Activated gamma-delta T cell (primary cell): Measurements from ENCODE around the gene SMARCA2.

Source experiments
- DNase-seq: peaks from one replicate; lab custom pipeline; 2025; lab: John Stamatoyannopoulos, UW
- total RNA-seq, 2 donors: gene quantifications; one replicate each; lab custom pipeline; 2026; lab: John Stamatoyannopoulos, UW

The SMARCA2 gene
- total RNA-seq: 273 to 287 reads per million in 2 donors

GRCh38 chr9:2014696-2015580, at the start of gene SMARCA2:
SMARCA2 (plus strand) TSS chr9:2015347; CDS start chr9:2029023, 13,676 bp downstream.
- peak; percentile 97 for DNase-seq

DNA sequence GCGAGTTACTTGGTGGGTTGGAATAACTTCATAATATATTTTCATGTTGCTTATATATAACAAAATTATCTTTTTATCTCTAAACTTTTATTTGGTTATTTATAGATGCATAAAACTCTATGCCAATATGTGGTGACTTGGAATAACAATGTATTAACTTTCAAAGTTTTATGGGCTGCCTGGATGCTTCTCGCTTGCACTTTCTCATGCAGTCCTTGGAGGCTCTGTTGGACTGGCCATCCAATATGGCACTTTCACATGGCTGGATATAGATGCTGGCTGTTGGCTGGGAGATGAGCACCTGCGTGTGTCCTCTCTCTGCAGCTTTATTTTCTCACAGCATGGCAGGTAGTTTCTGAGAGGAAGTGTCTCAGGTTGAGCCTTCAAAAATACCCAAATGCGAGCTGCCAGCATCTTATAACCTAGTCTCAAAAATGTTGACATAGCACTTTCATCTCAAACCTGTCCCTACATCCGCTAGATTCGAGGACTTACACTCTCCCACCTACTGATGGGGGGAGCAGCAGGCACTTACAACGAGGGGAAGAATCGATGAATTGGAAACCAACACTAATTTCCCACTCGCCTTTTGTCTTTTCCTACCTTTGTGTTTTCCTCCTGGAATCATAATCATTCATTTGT, 48.3 kb upstream of the SMARCA2 start:
- no peak for DNase-seq

DNA sequence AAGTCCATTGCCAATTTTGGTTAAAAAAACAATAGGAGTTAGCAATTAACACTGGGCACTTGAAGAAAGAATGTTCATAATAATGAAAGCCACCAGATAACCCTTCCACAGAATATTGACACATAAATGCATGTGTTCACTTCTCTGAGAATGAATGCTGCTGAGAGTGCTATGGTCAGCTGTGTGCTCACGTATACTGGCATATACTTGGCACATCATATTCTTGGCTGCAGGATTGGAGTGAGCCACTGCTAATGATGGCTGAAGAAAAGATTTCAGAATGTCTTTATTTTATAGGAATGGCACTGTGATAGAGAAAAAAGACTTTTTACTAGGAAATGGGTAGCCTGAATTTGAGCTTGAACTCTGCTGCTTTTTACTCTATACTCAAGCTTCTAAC, 46.0 kb upstream of the SMARCA2 start:
- DNase-seq: no peak

GRCh38 chr9:1969898-1970297, 45.2 kb upstream of the SMARCA2 start:
- no peak for DNase-seq

DNA sequence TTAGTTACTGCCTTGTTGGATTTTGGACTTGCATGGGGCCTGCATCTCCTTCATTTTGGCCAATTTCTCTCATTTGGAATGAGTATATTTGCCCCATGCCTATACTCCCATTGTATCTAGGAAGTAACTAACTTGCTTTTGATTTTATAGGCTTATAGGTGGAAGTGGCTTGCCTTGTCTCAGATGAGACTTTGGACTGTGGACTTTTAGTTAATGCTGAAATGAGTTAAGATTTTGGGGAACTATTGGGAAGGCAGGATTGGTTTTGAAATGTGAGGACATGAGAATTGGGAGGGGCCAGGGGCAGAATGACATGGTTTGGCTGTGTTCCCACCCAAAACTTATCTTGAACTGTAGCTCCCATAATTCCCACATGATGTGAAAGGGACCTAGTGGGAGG, 42.5 kb upstream of the SMARCA2 start:
- DNase-seq: no peak

- no peak for DNase-seq
Measured at GRCh38 chr9:1977026-1977425, 38.1 kb upstream of the SMARCA2 start.

GRCh38 chr9:1978941-1979340, 36.2 kb upstream of the SMARCA2 start:
- no peak for DNase-seq

GRCh38 chr9:1979741-1980367, 35.3 kb upstream of the SMARCA2 start:
- DNase-seq: no peak

GRCh38 chr9:1980387-1980786, 34.8 kb upstream of the SMARCA2 start:
- no peak for DNase-seq

GRCh38 chr9:1982074-1982473, 33.1 kb upstream of the SMARCA2 start:
- no peak for DNase-seq

GRCh38 chr9:1986341-1986740, 28.8 kb upstream of the SMARCA2 start:
- DNase-seq: no peak

- no peak for DNase-seq
Measured at GRCh38 chr9:1989500-1989899, 25.6 kb upstream of the SMARCA2 start.

- no peak for DNase-seq
Measured at GRCh38 chr9:1994180-1994579, 21.0 kb upstream of the SMARCA2 start.

- no peak for DNase-seq
Measured at GRCh38 chr9:1995084-1995483, 20.1 kb upstream of the SMARCA2 start.

GRCh38 chr9:1996156-1996555, 19.0 kb upstream of the SMARCA2 start:
- no peak for DNase-seq

GRCh38 chr9:1997646-1998045, 17.5 kb upstream of the SMARCA2 start:
- no peak for DNase-seq

GRCh38 chr9:1998111-1998510, 17.0 kb upstream of the SMARCA2 start:
- no peak for DNase-seq

GRCh38 chr9:2000314-2000713, 14.8 kb upstream of the SMARCA2 start:
- DNase-seq: no peak

GRCh38 chr9:2008372-2008771, 6.8 kb upstream of the SMARCA2 start:
- no peak for DNase-seq

- DNase-seq: no peak
Measured at GRCh38 chr9:2012347-2012746, 2.8 kb upstream of the SMARCA2 start.

GRCh38 chr9:2013743-2014475, 1.2 kb upstream of the SMARCA2 start:
- DNase-seq: no peak
